Liver (tissue), 9 donors: ENCODE measurements around the gene PIGV. TPM values are rescaled to one million over a fixed set of nuclear protein-coding genes. Genes with fewer than 3 reads are reported as not detected.
"Not testable (repeated sequence)": the region's sequence is repeated elsewhere in the genome, so short reads cannot be mapped to it uniquely, and the experiment has no call there.

Source experiments
- DNase-seq: peaks from one replicate; pipeline ENCODE4 v3.0.0-alpha.2; 2017; ENCODE audit warnings: low spot score
- H3K27ac ChIP-seq, 2 donors: one replicate each; pipeline ENCODE4 v1.7.0; 2013; ENCODE audit warnings: inconsistent platforms in 2 of 2, low read length in 2 of 2, control low read depth in 1 of 2, low read depth in 1 of 2, mild to moderate bottlenecking in 1 of 2
- H3K27me3 ChIP-seq, 4 donors: one replicate each; pipeline versions ENCODE4 v1.6.1 to v1.7.0; 2013; ENCODE audit warnings: low read length in 3 of 4, inconsistent platforms in 1 of 4, mild to moderate bottlenecking in 1 of 4, moderate library complexity in 1 of 4; ENCODE audit not compliant: control insufficient read depth in 4 of 4, insufficient read depth in 4 of 4
- H3K36me3 ChIP-seq, 4 donors: one replicate each; pipeline versions ENCODE4 v1.6.1 to v1.7.0; 2013; ENCODE audit warnings: low read length in 3 of 4, mild to moderate bottlenecking in 3 of 4, low read depth in 1 of 4, moderate library complexity in 1 of 4; ENCODE audit not compliant: control insufficient read depth in 4 of 4, insufficient read depth in 3 of 4
- H3K4me1 ChIP-seq, 4 donors: one replicate each; pipeline versions ENCODE4 v1.6.1 to v1.7.0; 2013; ENCODE audit warnings: low read length in 3 of 4, mild to moderate bottlenecking in 3 of 4, moderate library complexity in 1 of 4; ENCODE audit not compliant: control insufficient read depth in 4 of 4, insufficient read depth in 4 of 4
- H3K4me3 ChIP-seq, 3 donors: one replicate each; pipeline versions ENCODE4 v1.6.1 to v1.7.0; 2013; ENCODE audit warnings: low read length in 3 of 3, control low read depth in 1 of 3, low read depth in 1 of 3, mild to moderate bottlenecking in 1 of 3
- H3K9ac ChIP-seq, 2 donors: one replicate each; pipeline ENCODE4 v1.7.0; 2013; ENCODE audit warnings: low read length in 2 of 2, mild to moderate bottlenecking in 2 of 2, moderate library complexity in 2 of 2, control low read depth in 1 of 2, low read depth in 1 of 2
- H3K9me3 ChIP-seq, 4 donors: one replicate each; pipeline versions ENCODE4 v1.6.1 to v1.7.0; 2013; ENCODE audit warnings: low read length in 3 of 4; ENCODE audit not compliant: control insufficient read depth in 4 of 4
- ATF3 ChIP-seq: IDR thresholded peaks from 2 replicates; pipeline ENCODE4 v1.6.1; 2016; ENCODE audit warnings: antibody characterized with exemption
- CTCF ChIP-seq: fragments of 150-350 bp; IDR thresholded peaks from 2 replicates; pipeline ENCODE4 v1.5.1; 2017; ENCODE audit warnings: improper control_type of control experiment, low read depth, low read length; ENCODE audit not compliant: missing input control
- EGR1 ChIP-seq, 2 donors: IDR thresholded peaks; 2 replicates each; pipeline ENCODE4 v1.6.1; 2016 to 2018; ENCODE audit warnings: antibody characterized with exemption in 2 of 2, low read depth in 2 of 2
- FOXA1 ChIP-seq: IDR thresholded peaks from 2 replicates; pipeline ENCODE4 v1.6.1; 2016; ENCODE audit warnings: antibody characterized with exemption
- HNF4A ChIP-seq, 2 donors: conservative IDR thresholded peaks; 2 replicates each; pipeline ENCODE4 v1.6.1; 2016; ENCODE audit warnings: antibody characterized with exemption in 2 of 2, mild to moderate bottlenecking in 2 of 2
- HNF4G ChIP-seq: IDR thresholded peaks from 2 replicates; pipeline ENCODE4 v1.6.1; 2016; ENCODE audit warnings: antibody characterized with exemption
- JUND ChIP-seq, 2 donors: IDR thresholded peaks; 2 replicates each; pipeline ENCODE4 v1.6.1; 2016; ENCODE audit warnings: antibody characterized with exemption in 2 of 2
- MAX ChIP-seq: IDR thresholded peaks from 2 replicates; pipeline ENCODE4 v1.6.1; 2016; ENCODE audit warnings: antibody characterized with exemption
- NR2F2 ChIP-seq: IDR thresholded peaks from 2 replicates; pipeline ENCODE4 v1.6.1; 2016; ENCODE audit warnings: antibody characterized with exemption
- RAD21 ChIP-seq, 2 donors: IDR thresholded peaks; 2 replicates each; pipeline ENCODE4 v1.6.1; 2016; ENCODE audit warnings: antibody characterized with exemption in 2 of 2, mild to moderate bottlenecking in 2 of 2
- TAF1 ChIP-seq: conservative IDR thresholded peaks from 2 replicates; pipeline ENCODE4 v1.6.1; 2016; ENCODE audit warnings: antibody characterized with exemption, mild to moderate bottlenecking
- YY1 ChIP-seq: IDR thresholded peaks from 2 replicates; pipeline ENCODE4 v1.6.1; 2016; ENCODE audit warnings: antibody characterized with exemption, mild to moderate bottlenecking
- ZBTB33 ChIP-seq: IDR thresholded peaks from 2 replicates; pipeline ENCODE4 v1.6.1; 2016; ENCODE audit warnings: antibody characterized with exemption
- WGBS: extraction: QIAGEN DNeasy Blood & Tissue Kit; methylation state at CpG from one replicate; pipeline ENCODE4 v1.1.7; 2013; 5-methylcytosine and 5-hydroxymethylcytosine counted together
- polyA plus RNA-seq, 2 donors: library from polyadenylated mRNA; stranded (reverse) in 1 of 2; unstranded in 1 of 2; fragments of 200-250 nt in 1 of 2; fragments of >200 nt in 1 of 2; fragmentation: Nextera tagmentation in 1 of 2; extraction: Ambion mirVana in 1 of 2; gene quantifications; one replicate each; pipeline versions ENCODE4 v1.2.1 to v1.2.3, GENCODE V29; 2013 to 2015
- total RNA-seq, 2 donors: library from RNA; depleted of rRNA; stranded (reverse); fragments of >200 nt; gene quantifications; one replicate each; pipeline ENCODE4 v1.2.3, GENCODE V29; 2014
- donor health status: healthy.
- donor health status: healthy.
- donor health status: healthy.
- donor health status: healthy.
- donor health status: healthy.

The PIGV gene
- total and polyA plus RNA-seq, 4 donors, result 13.9 to 24.3 (median 14.8) TPM

- peak in 1 of 2 donors; percentile 29 for TF ChIP-seq EGR1 (IDR thresholded peaks at IDR 0.05; ENCODE audit: low read depth in 2 of 2)
- TF ChIP-seq ZBTB33, result peak; percentile 54
- TF ChIP-seq YY1, result peak; percentile 62
Measured at GRCh38 chr1:26799479-26800142, 11.9 kb downstream of the PIGV start (continued).

- not testable (repeated sequence) for H3K27ac ChIP-seq, H3K36me3 ChIP-seq, DNase-seq, H3K9me3 ChIP-seq, H3K9ac ChIP-seq, H3K27me3 ChIP-seq, H3K4me3 ChIP-seq
- WGBS, result 98% methylated on average over 29 of the region's 36 CpGs
- H3K4me1 ChIP-seq, result peaks cover 8 to 22% (median 17%) of the 10 kb centered on the region in 4 donors
Measured at GRCh38 chr1:26803932-26804331, 16.2 kb downstream of the PIGV start.

- H3K9ac ChIP-seq, H3K27ac ChIP-seq, H3K9me3 ChIP-seq, H3K4me3 ChIP-seq, H3K27me3 ChIP-seq, H3K36me3 ChIP-seq: not testable (repeated sequence)
- TF ChIP-seq CTCF (peak; percentile 74), RAD21 (IDR thresholded peaks at IDR 0.05) (peak; percentile 70 to 81)
- DNase-seq, result peak; percentile 67
- H3K4me1 ChIP-seq, result peaks cover 0 to 12% (median 4%) of the 10 kb centered on the region in 4 donors
- 61% methylated on average over 11 of the region's 11 CpGs for WGBS
Measured at GRCh38 chr1:26810105-26810504, 22.4 kb downstream of the PIGV start.

GRCh38 chr1:26811057-26811456, 23.3 kb downstream of the PIGV start:
- DNase-seq, result no peak
- TF ChIP-seq HNF4A (conservative IDR thresholded peaks at IDR 0.05), result no peak
- no peak for TF ChIP-seq ATF3
- TF ChIP-seq JUND (IDR thresholded peaks at IDR 0.05), result no peak
- no peak for TF ChIP-seq ZBTB33
- no peak for TF ChIP-seq NR2F2
- no peak for TF ChIP-seq RAD21 (IDR thresholded peaks at IDR 0.05)
- TF ChIP-seq MAX, result no peak
- no peak for TF ChIP-seq HNF4G
- TF ChIP-seq TAF1, result no peak
- TF ChIP-seq FOXA1, result no peak
- Histone ChIP-seq H3K27ac (no peak overlapping the region), H3K9ac (no peak overlapping the region), H3K9me3 (no peaks in the 10 kb centered on the region), H3K36me3 (no peaks in the 10 kb centered on the region), H3K27me3 (no peaks in the 10 kb centered on the region), H3K4me3 (no peak overlapping the region), H3K4me1 (peaks cover 0 to 9% (median 4%) of the 10 kb centered on the region in 4 donors)
- 82% methylated on average over 4 of the region's 4 CpGs for WGBS
